GM18511 (cell line): ENCODE results near the gene CNOT9.

Experiments
- ATAC-seq: cut with Tn5 transposase; IDR thresholded peaks from one replicate; pipeline ENCODE4 v1.9.1; 2021; ENCODE audit warnings: mild to moderate bottlenecking, moderate library complexity; ENCODE audit not compliant: unreplicated experiment

Gene CNOT9

DNA sequence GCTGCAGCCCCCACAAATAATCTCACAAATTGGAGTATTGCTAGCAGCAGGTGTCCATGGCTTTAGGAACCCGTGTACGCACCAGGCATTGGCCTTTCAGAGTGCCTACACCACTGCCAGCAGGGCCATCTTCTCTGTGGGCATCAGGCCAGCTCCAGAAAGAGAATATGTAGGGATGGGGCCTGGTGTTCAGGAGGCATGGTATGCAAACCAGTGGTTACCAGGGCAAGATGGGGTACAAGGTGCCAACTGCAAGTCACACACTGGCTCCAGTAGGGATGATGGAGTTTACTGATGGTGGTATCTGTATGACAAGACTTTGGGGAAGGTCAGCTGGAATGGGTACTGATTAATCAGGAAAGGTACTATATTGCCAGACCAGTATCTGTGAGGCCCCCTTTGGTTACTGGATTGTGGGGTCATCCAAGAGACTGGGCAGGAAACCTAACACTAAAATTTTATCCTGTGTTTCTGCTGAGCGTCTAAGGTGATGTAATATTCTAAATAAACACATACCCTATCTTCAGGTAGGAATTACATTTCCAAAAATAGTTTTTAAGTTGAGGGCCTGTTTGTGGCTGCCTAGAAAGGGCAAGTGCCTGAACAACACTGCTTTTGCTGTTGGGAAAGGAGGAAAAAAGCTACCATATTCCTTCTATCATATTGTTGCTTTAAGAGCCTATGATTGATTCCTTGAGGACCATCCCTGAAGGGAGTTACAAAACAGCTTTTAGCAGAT lies 9.0 kb downstream of the CNOT9 start:
- ATAC-seq = no peak

DNA sequence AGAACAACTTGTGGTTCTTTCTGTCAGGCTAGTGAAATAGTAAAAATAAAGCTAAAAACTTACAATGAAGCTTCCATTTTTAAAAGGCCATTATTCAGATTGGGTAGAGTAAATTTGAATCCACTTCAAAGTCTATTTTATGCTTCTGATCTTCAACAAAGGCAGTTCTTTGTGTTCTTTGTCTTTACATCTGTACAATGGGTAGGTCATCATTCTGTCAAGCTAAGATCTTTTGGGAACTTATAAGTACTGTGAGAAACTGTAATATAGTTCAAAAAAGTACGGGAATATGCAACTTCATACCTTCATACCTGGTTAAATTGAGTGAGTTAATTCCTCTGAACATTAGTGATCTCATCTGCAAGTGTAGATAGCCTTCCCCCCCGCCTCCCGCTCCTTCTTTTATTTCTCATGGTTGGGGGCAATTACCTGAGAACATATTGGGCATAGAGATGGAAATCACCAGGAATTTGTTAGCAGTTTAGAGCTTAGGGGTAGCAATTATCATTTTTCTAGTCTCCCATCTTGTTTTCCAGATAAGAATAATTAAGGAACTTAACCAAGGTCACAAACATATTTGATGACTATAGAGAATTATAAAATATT lies 9.7 kb downstream of the CNOT9 start:
- ATAC-seq = no peak

DNA sequence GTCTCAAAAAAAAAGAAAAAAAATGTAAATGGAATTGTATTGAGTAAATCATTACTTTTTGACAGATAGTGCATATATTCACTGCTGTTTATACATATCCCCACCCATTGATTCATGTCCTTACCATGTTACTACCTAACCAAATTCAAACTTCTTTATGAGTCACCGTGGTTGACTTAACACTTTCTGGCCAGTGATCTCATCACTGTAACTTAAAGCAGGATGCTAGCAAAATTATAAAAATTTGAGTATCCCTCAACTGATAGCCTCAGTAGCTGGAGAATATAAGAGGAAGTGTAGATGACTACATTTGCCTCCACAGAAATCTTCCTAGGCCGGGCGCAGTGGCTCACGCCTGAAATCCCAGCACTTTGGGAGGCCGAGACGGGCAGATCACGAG lies 13.4 kb downstream of the CNOT9 start:
- ATAC-seq = peak; percentile 95

DNA sequence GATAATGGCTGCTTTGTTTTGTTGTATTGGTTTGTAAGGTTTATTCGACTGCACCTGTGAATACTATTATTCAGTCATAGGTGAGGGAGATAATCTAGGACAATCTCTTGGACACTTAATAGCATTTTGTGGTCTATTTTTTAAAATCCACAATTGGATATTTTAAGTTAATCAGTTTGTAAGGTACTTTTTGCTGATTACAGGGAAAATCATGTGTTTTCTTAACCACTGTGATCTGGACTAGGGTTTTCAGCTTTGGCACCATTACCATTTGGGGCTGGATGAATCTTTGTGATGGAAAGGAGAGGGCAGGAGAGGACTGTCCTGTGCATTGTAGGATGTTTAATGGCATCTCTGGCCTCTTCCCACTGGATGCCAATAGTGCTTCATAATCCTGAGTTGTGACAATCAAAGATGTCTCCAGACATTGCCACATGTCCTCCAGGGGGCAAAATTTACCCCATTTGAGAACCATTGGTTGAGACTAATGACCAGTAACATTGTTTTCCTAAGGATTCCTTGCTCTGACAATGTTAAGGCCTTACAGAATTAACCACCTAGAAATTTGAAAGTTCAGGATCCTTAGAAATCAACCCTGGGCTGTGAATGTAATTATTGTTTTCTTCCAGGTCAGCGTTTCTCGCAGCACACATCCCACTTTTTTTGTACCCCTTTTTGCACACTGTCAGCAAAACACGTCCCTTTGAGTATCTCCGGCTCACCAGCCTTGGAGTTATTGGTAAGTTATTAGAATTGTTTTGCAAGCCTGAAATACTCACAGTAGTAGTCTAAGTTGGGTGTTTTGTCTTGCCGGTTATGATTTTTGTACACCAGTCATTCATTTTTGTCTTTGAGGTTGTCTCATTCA lies 15.6 kb downstream of the CNOT9 start:
- ATAC-seq = no peak

DNA sequence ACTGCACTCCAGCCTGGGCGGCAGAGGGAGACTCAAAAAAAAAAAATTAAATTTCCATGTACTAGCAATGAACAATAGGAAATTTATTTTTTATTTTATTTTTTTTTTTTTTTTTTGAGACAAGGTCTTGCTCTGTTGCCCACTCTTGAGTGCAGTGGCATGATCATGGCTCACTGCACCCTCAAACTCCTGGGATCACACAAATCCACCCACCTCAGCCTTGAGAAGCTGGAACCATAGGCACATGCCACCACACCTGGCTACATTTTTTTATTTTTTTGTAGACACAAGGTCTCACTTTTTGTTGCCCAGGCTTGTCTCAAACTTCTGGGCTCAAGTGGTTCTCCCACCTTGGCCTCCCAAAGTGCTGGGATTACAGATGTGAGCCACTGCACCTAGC lies 16.9 kb downstream of the CNOT9 start:
- no peak for ATAC-seq

DNA sequence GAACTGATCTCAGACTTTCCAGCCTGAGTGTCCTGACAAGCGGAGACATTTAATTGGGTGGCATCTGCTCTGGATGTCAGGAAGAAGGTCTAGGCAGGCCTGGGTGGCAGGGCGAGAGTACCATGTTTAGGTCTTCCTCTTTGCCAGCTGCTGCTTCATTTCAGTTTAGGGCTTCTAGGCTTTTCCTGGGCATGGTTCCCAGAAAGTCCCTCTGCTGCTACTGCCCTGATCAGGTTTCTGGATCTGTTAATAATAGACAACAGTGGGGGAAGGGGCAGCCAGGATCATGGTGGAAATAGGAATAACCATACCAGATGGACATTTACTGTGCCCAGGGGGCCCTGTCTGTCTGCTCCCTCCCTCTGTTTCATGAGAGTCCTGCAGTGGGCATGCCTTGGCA lies 36.8 kb downstream of the CNOT9 start:
- no peak for ATAC-seq

DNA sequence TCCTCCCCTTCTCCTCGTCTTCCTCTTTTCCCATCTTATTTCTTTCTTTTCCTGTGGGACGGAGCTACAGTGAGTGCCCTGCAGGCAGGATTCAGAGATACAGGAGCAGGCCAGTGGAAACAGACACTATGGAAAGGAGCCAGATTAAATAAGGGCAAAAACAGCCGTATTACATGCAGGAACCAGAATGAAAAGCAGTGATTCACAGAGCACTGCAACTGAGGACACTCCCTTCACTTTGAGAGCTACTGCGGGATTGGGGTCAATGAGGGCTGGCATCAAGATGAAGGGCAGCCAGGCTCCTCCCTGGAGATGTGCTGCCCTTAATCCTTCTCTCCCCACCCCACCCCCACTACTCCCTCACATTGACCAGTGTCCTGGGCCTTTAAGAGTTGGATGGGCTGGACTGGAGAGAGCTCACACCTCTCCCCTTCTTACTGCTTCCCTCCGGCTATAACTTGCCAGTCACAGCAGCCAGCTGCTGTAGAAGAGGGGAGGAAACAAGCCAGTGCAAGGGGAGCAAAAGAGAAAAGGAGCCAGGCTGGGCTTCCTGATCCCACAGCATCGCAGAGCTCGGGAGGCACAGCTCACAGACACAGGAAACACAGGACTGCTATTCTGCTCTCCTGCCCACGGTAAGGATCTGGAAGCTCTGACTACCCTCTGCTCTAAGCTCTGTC lies 38.9 kb downstream of the CNOT9 start, which contains the start of gene PLCD4:
TSS of gene PLCD4 (plus strand) at position 464 of the 680 bp plus-strand sequence. CDS start 7,841 bp downstream, outside the sequence.
- no peak for ATAC-seq

DNA sequence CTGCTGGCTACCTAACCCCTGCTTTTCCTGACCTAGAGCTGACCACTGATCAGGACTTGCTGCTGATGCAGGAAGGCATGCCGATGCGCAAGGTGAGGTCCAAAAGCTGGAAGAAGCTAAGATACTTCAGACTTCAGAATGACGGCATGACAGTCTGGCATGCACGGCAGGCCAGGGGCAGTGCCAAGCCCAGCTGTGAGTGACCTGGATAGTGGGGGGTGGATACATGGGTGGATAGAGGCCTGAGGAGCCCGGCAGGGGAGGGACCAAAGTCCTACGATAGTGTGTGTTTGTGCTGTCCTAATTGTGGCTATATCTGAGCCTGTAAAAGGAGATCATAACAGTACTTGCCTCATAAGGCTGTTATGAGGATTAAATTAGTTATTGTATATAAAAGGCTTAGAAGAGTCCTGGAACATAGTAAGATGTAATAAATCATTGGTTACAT lies 47.3 kb downstream of the CNOT9 start:
- ATAC-seq = no peak

DNA sequence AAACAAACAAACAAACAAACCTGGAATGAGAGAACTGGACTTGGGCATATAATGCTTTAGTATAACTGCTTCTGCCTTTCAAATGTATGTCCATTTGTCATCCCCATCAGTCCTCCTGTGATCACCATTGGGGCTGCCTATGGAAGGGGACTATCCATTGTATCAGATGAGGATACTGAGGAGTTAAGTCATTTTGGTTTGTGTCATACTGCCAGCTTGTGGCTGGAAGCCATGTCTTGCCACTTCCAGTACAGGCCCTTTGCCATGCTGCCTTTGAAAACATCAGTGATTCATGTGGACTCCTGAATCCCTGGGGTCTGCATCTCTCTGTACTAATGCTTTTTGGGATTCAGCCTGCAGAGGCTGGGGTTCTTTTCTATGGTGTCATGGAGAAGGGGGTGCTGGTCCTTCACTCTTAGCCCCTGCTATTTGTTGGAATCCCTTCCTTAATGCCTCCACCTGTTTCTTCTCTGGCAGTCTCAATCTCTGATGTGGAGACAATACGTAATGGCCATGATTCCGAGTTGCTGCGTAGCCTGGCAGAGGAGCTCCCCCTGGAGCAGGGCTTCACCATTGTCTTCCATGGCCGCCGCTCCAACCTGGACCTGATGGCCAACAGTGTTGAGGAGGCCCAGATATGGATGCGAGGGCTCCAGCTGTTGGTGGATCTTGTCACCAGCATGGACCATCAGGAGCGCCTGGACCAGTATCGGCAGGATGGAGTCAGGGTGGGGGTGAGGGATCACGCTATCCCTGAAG lies 49.6 kb downstream of the CNOT9 start:
- ATAC-seq = no peak

DNA sequence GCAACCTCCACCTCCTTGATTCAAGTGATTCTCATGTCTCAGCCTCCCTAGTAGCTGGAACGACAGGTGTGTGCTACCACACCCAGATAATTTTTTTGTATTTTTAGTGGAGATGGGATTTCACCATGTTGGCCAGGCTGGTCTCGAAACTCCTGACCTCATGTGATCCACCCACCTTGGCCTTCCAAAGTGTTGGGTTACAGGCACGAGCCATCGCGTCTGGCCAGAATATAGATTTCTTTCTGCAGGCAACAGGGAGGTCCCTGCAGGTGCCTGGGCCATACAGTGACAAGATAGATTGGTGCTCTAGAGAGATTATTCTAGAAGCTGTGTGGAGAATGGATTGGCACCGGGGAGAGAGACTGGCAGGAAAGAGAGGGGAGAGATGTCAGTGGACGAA lies 52.4 kb downstream of the CNOT9 start:
- no peak for ATAC-seq

DNA sequence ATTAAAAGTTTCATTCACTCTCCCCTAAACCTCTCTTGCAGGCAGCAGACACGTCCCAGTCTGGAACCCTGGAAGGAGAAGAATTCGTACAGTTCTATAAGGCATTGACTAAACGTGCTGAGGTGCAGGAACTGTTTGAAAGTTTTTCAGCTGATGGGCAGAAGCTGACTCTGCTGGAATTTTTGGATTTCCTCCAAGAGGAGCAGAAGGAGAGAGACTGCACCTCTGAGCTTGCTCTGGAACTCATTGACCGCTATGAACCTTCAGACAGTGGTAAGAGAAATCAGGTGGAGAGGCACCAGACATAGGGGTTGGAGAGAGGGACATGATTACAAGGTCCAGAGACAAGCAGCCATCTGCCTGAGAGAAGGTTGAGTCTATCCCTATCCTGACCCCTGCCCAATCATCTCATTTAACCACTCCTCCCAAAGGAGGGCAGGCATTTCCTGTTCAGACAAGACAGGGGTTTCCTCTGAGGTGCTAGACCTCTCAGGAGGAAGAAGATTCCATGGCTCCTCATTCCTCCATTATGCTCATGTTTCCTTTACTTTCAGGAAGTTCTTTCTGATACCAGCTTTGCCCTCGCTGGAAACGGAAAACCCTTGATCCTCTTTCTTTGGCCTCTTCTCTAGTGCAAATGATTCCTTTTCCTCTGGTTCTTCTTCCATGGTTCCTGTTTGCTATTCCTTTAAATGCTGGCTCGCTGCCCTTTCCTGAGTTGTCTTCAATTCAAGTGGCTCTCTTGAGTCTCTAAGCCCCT lies 54.1 kb downstream of the CNOT9 start:
- no peak for ATAC-seq

DNA sequence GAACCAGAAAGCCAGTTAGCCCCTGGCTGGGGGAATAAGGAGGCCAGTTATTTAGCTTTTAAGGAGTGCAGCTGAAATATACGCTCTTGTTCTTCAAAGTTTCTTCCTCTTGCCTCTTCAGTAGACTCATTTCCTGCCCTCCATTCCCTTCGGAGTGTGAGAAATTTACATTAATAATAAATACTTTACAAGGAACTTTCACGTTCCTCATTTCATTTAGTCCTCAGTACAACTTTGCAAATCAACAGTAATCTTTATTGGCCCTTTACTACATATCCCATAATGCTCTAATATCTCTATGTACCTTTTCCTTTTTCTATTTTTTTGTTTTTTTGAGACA lies 54.7 kb downstream of the CNOT9 start:
- ATAC-seq = no peak

DNA sequence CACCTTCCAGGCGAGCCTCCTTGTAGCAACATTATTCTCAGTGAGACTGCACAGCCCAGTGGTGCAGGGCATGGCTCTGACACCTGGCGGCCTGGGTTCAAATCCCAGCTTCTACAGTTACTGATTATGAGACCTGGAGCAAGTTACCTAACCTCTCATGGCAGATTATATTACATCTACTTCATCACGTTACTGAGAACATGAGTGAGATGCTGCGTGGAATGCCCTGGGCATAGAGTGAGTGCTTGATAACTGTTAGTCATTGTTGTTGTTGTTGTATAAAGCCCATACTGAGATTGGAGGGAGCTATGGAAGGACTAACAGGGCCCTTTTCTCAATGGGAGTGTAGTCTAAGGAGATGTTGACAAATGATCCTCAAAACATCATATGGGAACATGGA lies 57.7 kb downstream of the CNOT9 start:
- ATAC-seq = no peak

DNA sequence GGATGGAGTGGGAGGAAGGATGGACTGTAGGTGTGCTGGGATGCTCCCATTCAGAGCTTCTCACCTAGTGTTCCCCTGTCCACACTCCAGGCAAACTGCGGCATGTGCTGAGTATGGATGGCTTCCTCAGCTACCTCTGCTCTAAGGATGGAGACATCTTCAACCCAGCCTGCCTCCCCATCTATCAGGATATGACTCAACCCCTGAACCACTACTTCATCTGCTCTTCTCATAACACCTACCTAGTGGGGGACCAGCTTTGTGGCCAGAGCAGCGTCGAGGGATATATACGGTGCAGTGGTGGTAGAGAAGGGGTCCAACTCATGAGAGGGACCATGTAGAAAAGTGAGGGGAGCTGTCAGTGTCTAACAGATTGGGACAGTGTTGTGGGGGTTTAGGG lies 59.3 kb downstream of the CNOT9 start:
- no peak for ATAC-seq

DNA sequence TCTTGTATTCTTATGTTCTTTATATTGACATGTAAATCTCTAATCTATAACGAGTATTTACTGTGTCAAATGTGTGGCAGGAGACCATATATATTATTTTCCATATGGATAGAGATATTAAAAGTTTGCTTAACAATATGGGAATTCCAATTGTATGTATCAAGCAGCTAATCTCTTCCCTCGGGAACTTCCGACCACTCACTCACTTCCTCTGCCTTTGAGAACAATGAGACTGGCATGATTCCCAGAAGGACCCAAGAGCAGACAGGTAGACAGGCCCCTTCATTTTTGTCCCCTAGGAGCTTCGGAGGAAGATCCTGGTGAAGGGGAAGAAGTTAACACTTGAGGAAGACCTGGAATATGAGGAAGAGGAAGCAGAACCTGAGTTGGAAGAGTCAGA lies 63.2 kb downstream of the CNOT9 start:
- ATAC-seq = no peak

DNA sequence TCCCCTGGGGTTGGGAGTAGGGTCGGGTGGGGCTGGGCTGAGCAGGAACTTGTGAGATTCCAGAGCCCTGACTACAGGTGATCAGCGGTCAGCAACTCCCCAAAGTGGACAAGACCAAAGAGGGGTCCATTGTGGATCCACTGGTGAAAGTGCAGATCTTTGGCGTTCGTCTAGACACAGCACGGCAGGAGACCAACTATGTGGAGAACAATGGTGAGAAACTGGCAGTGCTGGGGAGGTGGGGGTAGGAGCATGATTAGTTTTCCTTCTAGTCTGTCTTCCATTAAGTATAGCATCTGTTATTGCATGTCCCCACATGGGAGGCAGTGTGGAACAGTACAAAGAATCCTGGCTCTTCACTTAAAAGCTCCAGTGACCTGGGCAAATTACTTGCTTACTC lies 67.1 kb downstream of the CNOT9 start:
- ATAC-seq = no peak

DNA sequence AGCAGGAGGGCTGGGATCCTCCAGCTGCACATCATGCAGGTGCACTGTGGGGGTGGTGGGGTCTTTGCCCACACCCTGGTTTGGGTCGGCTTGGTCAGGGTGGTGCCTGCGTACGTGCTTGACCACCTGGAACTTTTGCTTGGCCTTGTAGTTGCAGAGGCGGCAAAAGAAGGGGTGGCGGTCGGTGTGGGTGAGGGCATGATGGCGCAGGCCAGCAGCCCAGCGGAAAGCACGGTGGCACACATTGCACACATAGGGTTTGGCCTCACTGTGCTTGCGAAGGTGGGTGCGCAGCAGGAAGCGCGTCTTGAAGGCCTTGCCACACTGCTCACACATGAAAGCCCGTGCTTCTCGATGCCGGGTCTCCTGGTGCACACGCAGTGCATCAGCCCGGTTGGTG lies 69.7 kb downstream of the CNOT9 start:
- no peak for ATAC-seq

DNA sequence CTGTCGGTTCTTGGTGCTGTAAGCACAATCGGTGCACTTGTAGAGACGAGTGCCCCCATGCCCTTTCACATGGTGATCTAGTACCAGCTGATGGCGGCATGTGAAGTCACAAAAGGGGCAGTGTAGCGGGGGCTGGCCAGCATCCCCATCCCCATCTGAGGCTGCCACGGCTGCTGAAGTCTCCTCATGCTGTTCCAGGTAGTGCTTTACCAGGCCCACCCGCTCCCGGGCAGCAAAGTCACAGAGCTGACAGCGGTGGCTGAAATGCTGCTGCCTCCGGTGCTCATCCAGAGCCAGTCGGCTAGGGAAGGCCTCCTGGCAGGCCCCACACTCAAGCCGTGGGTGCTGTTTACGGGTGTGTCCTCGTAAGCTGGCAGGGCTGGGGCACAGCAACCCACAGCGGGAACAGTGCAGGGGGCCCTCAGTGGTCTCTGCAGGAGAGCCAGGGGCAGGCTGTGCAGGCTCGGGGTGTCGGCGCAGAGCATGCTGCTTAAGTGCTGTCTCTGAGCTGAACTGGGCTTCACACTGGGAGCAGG lies 73.5 kb downstream of the CNOT9 start:
- ATAC-seq = no peak

DNA sequence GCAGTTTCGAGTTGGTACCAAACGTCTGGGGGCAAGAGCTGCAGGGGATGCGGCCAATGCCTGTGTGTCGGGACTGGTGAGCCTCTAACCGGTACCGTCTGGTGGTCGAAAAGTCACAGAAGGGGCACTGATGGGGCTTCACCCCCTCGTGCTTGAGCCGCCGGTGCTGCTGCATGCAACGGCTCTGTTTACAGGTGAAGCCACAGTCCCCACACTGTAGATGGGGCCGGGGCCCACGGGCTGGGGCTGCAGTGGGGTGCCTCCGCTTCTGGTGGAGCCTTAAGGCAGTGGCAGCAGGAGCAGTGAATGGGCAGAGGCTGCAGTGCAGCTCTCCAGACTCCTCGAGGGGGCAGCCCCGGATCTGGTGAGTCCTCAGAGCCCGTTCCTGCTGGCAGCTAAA lies 74.1 kb downstream of the CNOT9 start:
- ATAC-seq = no peak
